Caco-2 (cell line): Measurements from ENCODE around the gene POTEG. TPM values are rescaled to one million over a fixed set of nuclear protein-coding genes. Genes with fewer than 3 reads are reported as not detected.
"Not testable (repeated sequence)": the region's sequence is repeated elsewhere in the genome, so short reads cannot be mapped to it uniquely, and the experiment has no call there.

Experiments
- BruUV-seq: library from RNA; stranded (reverse); fragments of 400-500 nt; replicated peaks from 2 replicates; lab custom pipeline; 2021; lab: Mats Ljungman, UMichigan
- CTCF ChIA-PET: fragments of 300-600 bp; sonication (Branson Sonifier 250); formaldehyde crosslinking; loops from one replicate; lab custom pipeline; 2022; ENCODE audit warnings: antibody characterized with exemption; lab: Charles Lee
- POLR2A ChIA-PET: fragments of 300-600 bp; sonication (Branson Sonifier 250); formaldehyde crosslinking; loops from one replicate; lab custom pipeline; 2022; ENCODE audit warnings: antibody characterized with exemption; lab: Charles Lee
- DNase-seq, 2 experiments: peaks; one replicate each; pipeline versions ENCODE4 v3.0.0 to v3.0.0-alpha.2; 2020 to 2022
- H3K27me3 ChIP-seq: replicated peaks from 2 replicates; pipeline ENCODE4 v1.6.0; 2011; ENCODE audit warnings: low read length; ENCODE audit not compliant: control insufficient read depth, insufficient read depth
- H3K36me3 ChIP-seq: 2 replicates; pipeline ENCODE4 v1.5.1; 2011; ENCODE audit warnings: low read length; ENCODE audit not compliant: control insufficient read depth, insufficient read depth
- H3K4me1 ChIP-seq: fragments of 250-450 bp; sonication (Bioruptor Pico); 2 replicates; pipeline ENCODE4 v1.5.1; 2020; ENCODE audit warnings: mild to moderate bottlenecking
- H3K4me3 ChIP-seq: 2 replicates; pipeline ENCODE4 v1.5.1; 2011; ENCODE audit warnings: low read depth, mild to moderate bottlenecking, control low read depth, low read length
- H3K9me3 ChIP-seq: fragments of 250-450 bp; sonication (Bioruptor Pico); 2 replicates; pipeline ENCODE4 v1.5.1; 2020; ENCODE audit warnings: mild to moderate bottlenecking, moderate library complexity
- H3K27ac Mint-ChIP-seq: one replicate; pipeline ENCODE4 v1.8.0; 2022; ENCODE audit warnings: mixed read lengths; ENCODE audit not compliant: unreplicated experiment
- H3K27me3 Mint-ChIP-seq: one replicate; pipeline ENCODE4 v1.8.0; 2022; ENCODE audit warnings: mixed read lengths; ENCODE audit not compliant: insufficient read depth, unreplicated experiment
- H3K36me3 Mint-ChIP-seq: one replicate; pipeline ENCODE4 v1.8.0; 2022; ENCODE audit warnings: mild to moderate bottlenecking, mixed read lengths; ENCODE audit not compliant: insufficient read depth, unreplicated experiment
- H3K4me1 Mint-ChIP-seq: one replicate; pipeline ENCODE4 v1.8.0; 2022; ENCODE audit warnings: low read depth, mixed read lengths; ENCODE audit not compliant: unreplicated experiment
- H3K4me3 Mint-ChIP-seq: one replicate; pipeline ENCODE4 v1.8.0; 2022; ENCODE audit warnings: mild to moderate bottlenecking, moderate library complexity, mixed read lengths; ENCODE audit not compliant: unreplicated experiment
- H3K9me3 Mint-ChIP-seq: one replicate; pipeline ENCODE4 v1.8.0; 2022; ENCODE audit warnings: mixed read lengths; ENCODE audit not compliant: unreplicated experiment
- intact Hi-C: fragments of 100-400 bp; cut with micrococcal nuclease; formaldehyde crosslinking; loops from one replicate; pipeline ENCODE4 v1.10.0; 2022; ENCODE audit not compliant: unreplicated experiment
- total RNA-seq: library from RNA; stranded (reverse); gene quantifications from 2 replicates; pipeline ENCODE4 v1.2.3, GENCODE V29; 2022

Gene POTEG
- total RNA-seq, 1 experiment from 2014 or later: not detected

GRCh38 chr14:19380137-19380536, 54.0 kb downstream of the POTEG start:
- H3K27me3 Mint-ChIP-seq, H3K36me3 ChIP-seq, H3K4me3 ChIP-seq, intact Hi-C loops, DNase-seq, H3K9me3 Mint-ChIP-seq, H3K9me3 ChIP-seq, H3K4me1 Mint-ChIP-seq, CTCF ChIA-PET, BruUV-seq, H3K27ac Mint-ChIP-seq, POLR2A ChIA-PET, H3K27me3 ChIP-seq, H3K36me3 Mint-ChIP-seq, H3K4me1 ChIP-seq, H3K4me3 Mint-ChIP-seq: not testable (repeated sequence)

DNA sequence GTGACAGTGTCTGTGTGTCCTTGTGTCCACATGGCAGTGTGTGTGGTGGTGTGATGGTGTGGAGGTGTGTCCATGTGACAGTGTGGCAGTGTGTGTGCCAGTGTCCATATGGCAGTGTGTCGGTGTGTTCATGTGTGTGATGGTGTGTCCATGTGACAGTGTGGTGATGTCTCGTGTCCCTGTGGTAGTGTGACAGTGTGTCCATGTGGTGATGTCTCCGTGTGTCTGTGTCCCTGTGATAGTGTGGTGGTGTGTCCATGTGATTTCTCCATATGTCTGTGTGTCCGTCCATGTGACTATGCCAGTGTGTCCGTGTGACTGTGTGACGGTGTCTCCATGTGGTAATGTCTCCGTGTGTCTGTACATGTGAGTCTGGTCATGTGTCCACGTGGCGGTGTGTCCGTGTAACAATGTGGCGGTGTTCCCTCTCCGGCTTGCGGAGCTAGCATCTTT, 59.7 kb downstream of the POTEG start:
- intact Hi-C loops, POLR2A ChIA-PET, H3K9me3 Mint-ChIP-seq, BruUV-seq, H3K27ac Mint-ChIP-seq, CTCF ChIA-PET, H3K4me3 Mint-ChIP-seq, H3K36me3 ChIP-seq, DNase-seq, H3K4me3 ChIP-seq, H3K4me1 ChIP-seq, H3K9me3 ChIP-seq, H3K27me3 Mint-ChIP-seq, H3K27me3 ChIP-seq, H3K4me1 Mint-ChIP-seq, H3K36me3 Mint-ChIP-seq: not testable (repeated sequence)

DNA sequence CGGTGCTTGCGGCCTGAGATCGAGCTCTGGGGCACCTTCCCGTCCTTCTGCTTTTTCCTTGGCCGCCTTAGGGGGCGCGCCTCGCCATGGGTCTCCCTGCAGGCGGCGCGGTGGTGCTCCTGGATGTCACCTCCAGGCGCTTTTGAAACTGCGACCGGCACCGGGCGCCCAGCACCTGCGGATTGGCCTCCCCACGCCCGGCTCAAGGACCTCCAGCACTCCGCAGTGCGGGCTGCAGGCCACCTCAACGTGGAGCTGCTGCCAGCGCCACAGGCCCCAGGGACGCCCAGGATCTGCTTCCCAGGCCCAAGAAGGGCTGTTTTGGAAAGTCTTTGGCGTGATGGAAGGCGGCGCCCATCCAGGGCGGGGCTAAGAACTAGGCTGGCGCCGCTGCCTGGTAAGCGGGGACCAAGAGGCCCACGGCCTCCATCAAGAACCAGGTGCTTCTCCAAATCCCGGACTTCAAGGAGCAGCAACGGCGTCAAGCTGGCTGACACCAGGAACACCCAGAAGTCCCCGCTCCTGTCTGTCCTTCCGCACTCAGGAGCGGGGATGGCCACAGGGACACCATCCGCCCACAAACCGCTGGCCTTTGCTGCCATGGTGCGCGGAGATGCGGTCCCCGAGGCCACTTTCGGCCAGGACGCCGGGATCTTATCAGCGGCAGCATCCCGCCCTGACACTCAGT, 61.2 kb downstream of the POTEG start:
- H3K4me1 Mint-ChIP-seq, CTCF ChIA-PET, BruUV-seq, H3K9me3 ChIP-seq, H3K4me3 ChIP-seq, H3K36me3 Mint-ChIP-seq, H3K27me3 ChIP-seq, POLR2A ChIA-PET, H3K36me3 ChIP-seq, intact Hi-C loops, H3K9me3 Mint-ChIP-seq, H3K27ac Mint-ChIP-seq, H3K27me3 Mint-ChIP-seq, H3K4me1 ChIP-seq, H3K4me3 Mint-ChIP-seq: not testable (repeated sequence)
- DNase-seq: peak in 1 of 2 experiments; percentile 20

- H3K36me3 Mint-ChIP-seq, H3K4me3 Mint-ChIP-seq, POLR2A ChIA-PET, H3K4me1 ChIP-seq, intact Hi-C loops, H3K4me1 Mint-ChIP-seq, BruUV-seq, CTCF ChIA-PET, H3K4me3 ChIP-seq, H3K9me3 Mint-ChIP-seq, H3K27me3 ChIP-seq, H3K27ac Mint-ChIP-seq, H3K9me3 ChIP-seq, H3K36me3 ChIP-seq, H3K27me3 Mint-ChIP-seq, DNase-seq: not testable (repeated sequence)
Measured at GRCh38 chr14:19371767-19372166, 62.4 kb downstream of the POTEG start.

GRCh38 chr14:19362803-19363202, 71.3 kb downstream of the POTEG start:
- intact Hi-C loops, H3K27me3 ChIP-seq, H3K4me1 ChIP-seq, H3K4me3 Mint-ChIP-seq, H3K4me1 Mint-ChIP-seq, CTCF ChIA-PET, DNase-seq, H3K36me3 Mint-ChIP-seq, H3K9me3 Mint-ChIP-seq, BruUV-seq, H3K27me3 Mint-ChIP-seq, H3K27ac Mint-ChIP-seq, H3K9me3 ChIP-seq, H3K36me3 ChIP-seq, H3K4me3 ChIP-seq, POLR2A ChIA-PET: not testable (repeated sequence)

DNA sequence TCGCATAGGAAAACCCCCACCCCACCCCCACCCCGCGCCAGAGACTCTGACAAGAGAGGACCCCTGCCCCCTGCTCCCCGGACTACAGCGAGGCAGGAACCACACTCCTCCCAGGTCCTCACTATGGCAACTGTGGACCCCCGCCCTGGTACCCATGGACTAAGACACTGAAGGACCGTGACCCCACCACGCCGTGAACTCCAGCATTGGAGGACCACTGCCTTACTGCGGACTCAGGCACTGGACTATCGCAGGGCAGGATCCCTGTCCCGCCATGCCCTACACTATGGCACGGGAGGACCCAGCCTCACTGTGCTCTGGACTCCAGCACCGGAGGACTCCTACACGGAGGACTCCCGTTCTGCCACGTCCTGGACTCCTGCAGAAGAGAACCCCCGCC, 71.8 kb downstream of the POTEG start:
- H3K27me3 ChIP-seq, H3K4me1 ChIP-seq, intact Hi-C loops, H3K27ac Mint-ChIP-seq, H3K9me3 Mint-ChIP-seq, H3K36me3 Mint-ChIP-seq, H3K9me3 ChIP-seq, CTCF ChIA-PET, H3K36me3 ChIP-seq, H3K4me3 ChIP-seq, H3K4me3 Mint-ChIP-seq, DNase-seq, BruUV-seq, H3K4me1 Mint-ChIP-seq, H3K27me3 Mint-ChIP-seq, POLR2A ChIA-PET: not testable (repeated sequence)

DNA sequence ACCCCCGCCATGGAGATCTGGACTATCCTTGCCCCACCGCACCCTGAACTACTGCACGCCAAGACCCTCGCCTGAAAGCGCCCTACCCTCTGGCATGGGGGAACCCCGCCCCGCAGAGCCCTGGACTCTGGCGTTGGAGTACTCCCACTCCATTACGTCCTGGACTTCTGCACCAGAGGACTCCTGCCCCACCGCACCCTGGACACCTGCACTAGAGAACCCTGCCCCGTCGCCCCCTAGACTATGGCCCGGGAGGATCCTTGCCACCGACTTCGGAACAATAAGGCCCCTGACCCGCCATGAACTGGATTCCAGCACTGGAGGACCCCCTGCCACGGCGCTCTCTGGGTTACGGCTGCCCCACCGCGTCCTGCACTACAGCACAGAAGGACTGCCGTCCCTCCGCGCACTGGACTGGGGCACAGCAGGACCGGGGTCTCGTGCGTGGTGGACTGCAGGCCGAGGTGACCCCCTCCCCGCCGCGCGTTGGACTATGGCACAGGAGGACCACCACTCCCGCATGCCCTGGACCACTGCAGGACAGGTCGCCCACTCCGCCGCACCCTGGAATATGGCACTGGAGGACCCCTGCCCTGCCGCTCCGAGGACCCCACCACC, 72.4 kb downstream of the POTEG start:
- H3K36me3 Mint-ChIP-seq, H3K27me3 ChIP-seq, H3K4me1 Mint-ChIP-seq, POLR2A ChIA-PET, BruUV-seq, H3K9me3 Mint-ChIP-seq, H3K27me3 Mint-ChIP-seq, CTCF ChIA-PET, H3K27ac Mint-ChIP-seq, H3K4me3 Mint-ChIP-seq, intact Hi-C loops, H3K36me3 ChIP-seq, H3K4me3 ChIP-seq, H3K4me1 ChIP-seq, DNase-seq, H3K9me3 ChIP-seq: not testable (repeated sequence)
